ENCODE data around the gene PLCG2. TPM values are rescaled to one million over a fixed set of nuclear protein-coding genes. Genes with fewer than 3 reads are reported as not detected.

The PLCG2 gene
- total RNA-seq, 4 donors from 2014 or later: 30.5 to 243 (median 56.2) TPM

- Histone ChIP-seq H3K27me3 (no peaks in the 10 kb centered on the region), H3K27ac (no peak overlapping the region), H3K36me3 (no peaks in the 10 kb centered on the region), H3K9me3 (no peaks in the 10 kb centered on the region), H3K4me1 (peaks cover 0 to 8% (median 0%) of the 10 kb centered on the region in 4 donors), H3K4me3 (no peak overlapping the region)
- no peak for TF ChIP-seq CTCF (IDR thresholded peaks at IDR 0.05)
- TF ChIP-seq POLR2A (IDR thresholded peaks at IDR 0.05): no peak
- no peak for DNase-seq
These were observed 89.1 kb downstream of the PLCG2 start for GRCh38 chr16:81868057-81868748.

DNA sequence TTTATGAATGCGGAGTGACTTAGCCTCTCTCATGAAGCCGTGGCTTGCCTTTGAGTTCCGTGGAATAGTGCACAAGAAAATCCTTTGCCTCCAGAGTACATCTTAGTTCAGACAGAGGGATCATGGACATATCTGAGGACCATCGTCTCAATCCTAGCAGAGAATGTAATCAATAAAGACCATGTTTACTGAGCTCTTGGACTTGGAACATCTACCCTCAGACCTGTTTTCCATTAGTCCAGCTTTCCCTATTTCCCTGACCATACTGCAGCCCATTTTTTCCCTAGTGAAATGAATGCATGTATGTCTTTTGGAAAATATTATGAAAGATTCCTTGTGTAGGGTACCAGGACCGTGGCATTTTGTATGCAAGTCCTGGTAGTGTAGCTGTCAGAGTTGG lies 90.2 kb downstream of the PLCG2 start:
- Histone ChIP-seq H3K4me1 (peaks cover 0 to 10% (median 4%) of the 10 kb centered on the region in 4 donors), H3K27ac (no peak overlapping the region), H3K27me3 (no peaks in the 10 kb centered on the region), H3K9me3 (no peaks in the 10 kb centered on the region), H3K4me3 (no peak overlapping the region), H3K36me3 (no peaks in the 10 kb centered on the region)
- no peak for TF ChIP-seq CTCF (IDR thresholded peaks at IDR 0.05)
- TF ChIP-seq POLR2A (IDR thresholded peaks at IDR 0.05): no peak
- DNase-seq: no peak

DNA sequence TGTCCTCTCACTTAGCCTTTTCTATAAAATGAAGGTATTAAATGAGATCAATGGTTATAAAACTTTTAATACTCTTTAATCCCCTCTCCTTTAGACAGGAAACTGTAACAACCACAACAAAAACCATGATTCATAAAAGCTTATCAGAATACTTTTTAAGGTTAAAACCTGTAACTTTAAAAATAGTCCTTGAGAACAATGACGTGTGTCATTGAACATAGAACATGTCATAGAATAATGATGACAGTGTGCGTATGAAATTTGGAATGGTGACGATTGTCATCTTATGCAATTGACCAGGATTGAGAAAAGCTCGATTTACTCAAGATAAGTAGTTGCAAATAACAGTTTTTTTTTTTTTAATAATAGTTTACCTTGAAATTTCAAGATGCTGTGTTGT lies 94.1 kb downstream of the PLCG2 start:
- Histone ChIP-seq H3K4me1 (peaks cover 0 to 10% (median 0%) of the 10 kb centered on the region in 4 donors), H3K36me3 (no peaks in the 10 kb centered on the region), H3K27me3 (no peaks in the 10 kb centered on the region), H3K27ac (peak overlapping the region in 2 of 4 donors; percentile 5 to 47), H3K4me3 (no peak overlapping the region), H3K9me3 (no peaks in the 10 kb centered on the region)
- DNase-seq: no peak
- TF ChIP-seq CTCF (IDR thresholded peaks at IDR 0.05) (no peak), POLR2A (IDR thresholded peaks at IDR 0.05) (no peak)

DNA sequence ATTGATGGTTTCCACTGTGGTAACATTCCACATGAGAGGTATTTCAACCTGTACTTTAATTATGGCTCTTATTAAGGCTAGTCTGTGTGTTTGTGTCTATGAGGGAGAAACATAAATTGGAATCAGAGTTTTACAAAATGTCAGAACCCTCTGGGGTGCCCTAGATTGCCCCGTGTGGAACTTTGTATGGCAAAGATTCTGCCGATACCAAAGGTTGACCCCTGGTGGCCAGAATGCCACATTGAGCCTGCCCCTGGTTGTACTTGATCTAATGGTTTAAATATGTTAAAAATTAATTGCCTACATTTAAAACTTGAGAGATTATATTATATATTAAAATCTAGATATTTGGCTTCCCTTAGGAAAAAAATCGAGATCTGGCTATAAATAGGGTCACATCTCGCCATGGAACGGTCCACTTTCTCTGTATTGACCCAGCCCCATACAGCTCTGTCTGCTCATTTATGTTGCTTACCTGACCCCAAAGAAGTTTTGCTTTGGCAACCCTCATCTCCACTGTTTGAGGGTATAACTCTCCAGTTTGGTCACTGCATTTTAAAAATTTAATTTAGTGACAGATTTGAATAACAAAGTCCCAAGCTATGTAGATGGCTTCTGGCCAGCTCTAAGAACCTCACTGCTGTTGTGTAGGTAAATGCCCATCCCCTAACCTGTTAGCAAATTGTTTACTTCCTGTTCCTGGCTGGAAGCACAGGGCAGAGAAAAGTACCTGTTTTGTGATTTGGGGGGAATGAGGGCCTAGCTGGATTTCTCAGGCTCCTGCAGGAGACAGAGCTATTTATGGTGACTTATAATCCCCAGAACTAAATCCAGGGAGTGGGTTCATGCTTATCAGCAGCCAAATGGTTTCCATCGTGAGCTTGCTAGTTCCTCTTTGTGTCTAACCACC lies 95.0 kb downstream of the PLCG2 start:
- Histone ChIP-seq H3K27me3 (no peaks in the 10 kb centered on the region), H3K4me3 (no peak overlapping the region), H3K4me1 (peaks cover 0 to 10% (median 0%) of the 10 kb centered on the region in 4 donors), H3K36me3 (no peaks in the 10 kb centered on the region), H3K27ac (peak overlapping the region in 2 of 4 donors; percentile 5 to 47), H3K9me3 (no peaks in the 10 kb centered on the region)
- peak; percentile 68 to 87 (median 77) for DNase-seq
- peak; percentile 64 to 91 (median 72) for TF ChIP-seq CTCF (IDR thresholded peaks at IDR 0.05)
- TF ChIP-seq POLR2A (IDR thresholded peaks at IDR 0.05): no peak

- H3K27ac ChIP-seq: no peak overlapping the region
- TF ChIP-seq CTCF (IDR thresholded peaks at IDR 0.05): no peak
- no peak for TF ChIP-seq POLR2A (IDR thresholded peaks at IDR 0.05)
- H3K4me1 ChIP-seq: peaks cover 0 to 10% (median 0%) of the 10 kb centered on the region in 4 donors
- no peak for DNase-seq
- H3K9me3 ChIP-seq: no peaks in the 10 kb centered on the region
- no peak overlapping the region for H3K4me3 ChIP-seq
- H3K27me3 ChIP-seq: no peaks in the 10 kb centered on the region
- no peaks in the 10 kb centered on the region for H3K36me3 ChIP-seq
These were observed 96.4 kb downstream of the PLCG2 start for GRCh38 chr16:81875461-81875860.

All from Peyer's patch (tissue), 4 donors.